Activated T-helper 9 cell treated with anti-CD3 and anti-CD28 coated beads, Interleukin-2, amount 50 U/mL, for 16 hours (primary cell): Measurements from ENCODE around the gene CRYBG3.

Source experiments
- DNase-seq: peaks from one replicate; pipeline ENCODE4 v3.0.0-alpha.2; 2020; ENCODE audit warnings: low read depth

The CRYBG3 gene

GRCh38 chr3:97948351-97949109 is 126.7 kb downstream of the CRYBG3 start:
- no peak for DNase-seq

- no peak for DNase-seq
Measured at GRCh38 chr3:97949110-97949485, 127.3 kb downstream of the CRYBG3 start.

- no peak for DNase-seq
Measured at GRCh38 chr3:97949743-97950142, 127.9 kb downstream of the CRYBG3 start.

- DNase-seq: no peak
Measured at GRCh38 chr3:97950360-97950759, 128.5 kb downstream of the CRYBG3 start.

- no peak for DNase-seq
Measured at GRCh38 chr3:97952280-97952679, 130.5 kb downstream of the CRYBG3 start.

GRCh38 chr3:97952872-97953271 is 131.1 kb downstream of the CRYBG3 start:
- DNase-seq: no peak

GRCh38 chr3:97954228-97954827 is 132.5 kb downstream of the CRYBG3 start:
- DNase-seq: no peak

GRCh38 chr3:97956051-97956450 is 134.2 kb downstream of the CRYBG3 start:
- no peak for DNase-seq

- no peak for DNase-seq
Measured at GRCh38 chr3:97957617-97958311, 136.0 kb downstream of the CRYBG3 start.

GRCh38 chr3:97958396-97958795 is 136.6 kb downstream of the CRYBG3 start:
- no peak for DNase-seq

GRCh38 chr3:97958796-97959195 is 137.0 kb downstream of the CRYBG3 start:
- DNase-seq: no peak

GRCh38 chr3:97959872-97960271 is 138.1 kb downstream of the CRYBG3 start:
- no peak for DNase-seq

GRCh38 chr3:97960551-97960950 is 138.7 kb downstream of the CRYBG3 start:
- no peak for DNase-seq

GRCh38 chr3:97960993-97961766 is 139.4 kb downstream of the CRYBG3 start:
- DNase-seq: no peak

GRCh38 chr3:97967966-97968365 is 146.2 kb downstream of the CRYBG3 start:
- DNase-seq: no peak

- no peak for DNase-seq
Measured at GRCh38 chr3:97968376-97968775, 146.6 kb downstream of the CRYBG3 start.

GRCh38 chr3:97969541-97969940 is 147.7 kb downstream of the CRYBG3 start:
- DNase-seq: no peak

GRCh38 chr3:97970156-97970555 is 148.3 kb downstream of the CRYBG3 start:
- no peak for DNase-seq

- no peak for DNase-seq
Measured at GRCh38 chr3:97970956-97971620, 149.3 kb downstream of the CRYBG3 start.

GRCh38 chr3:97971679-97972567 is 150.1 kb downstream of the CRYBG3 start, which contains the start of gene RIOX2:
Gene RIOX2, minus strand, starts transcription at chr3:97972431. Its CDS starts 4,838 bp downstream, at chr3:97967593.
- DNase-seq: peak; percentile 74

GRCh38 chr3:97972976-97973375 is 151.2 kb downstream of the CRYBG3 start:
- DNase-seq: no peak
